ENCODE measurements around the gene C12orf57. TPM values are rescaled to one million over a fixed set of nuclear protein-coding genes. Genes with fewer than 3 reads are reported as not detected.
A peak's percentile ranks its signal among the peaks of the same experiment; 100 is the strongest.

Gene C12orf57
- total RNA-seq, 2 experiments from 2014 or later, result 156 to 181 TPM

DNA sequence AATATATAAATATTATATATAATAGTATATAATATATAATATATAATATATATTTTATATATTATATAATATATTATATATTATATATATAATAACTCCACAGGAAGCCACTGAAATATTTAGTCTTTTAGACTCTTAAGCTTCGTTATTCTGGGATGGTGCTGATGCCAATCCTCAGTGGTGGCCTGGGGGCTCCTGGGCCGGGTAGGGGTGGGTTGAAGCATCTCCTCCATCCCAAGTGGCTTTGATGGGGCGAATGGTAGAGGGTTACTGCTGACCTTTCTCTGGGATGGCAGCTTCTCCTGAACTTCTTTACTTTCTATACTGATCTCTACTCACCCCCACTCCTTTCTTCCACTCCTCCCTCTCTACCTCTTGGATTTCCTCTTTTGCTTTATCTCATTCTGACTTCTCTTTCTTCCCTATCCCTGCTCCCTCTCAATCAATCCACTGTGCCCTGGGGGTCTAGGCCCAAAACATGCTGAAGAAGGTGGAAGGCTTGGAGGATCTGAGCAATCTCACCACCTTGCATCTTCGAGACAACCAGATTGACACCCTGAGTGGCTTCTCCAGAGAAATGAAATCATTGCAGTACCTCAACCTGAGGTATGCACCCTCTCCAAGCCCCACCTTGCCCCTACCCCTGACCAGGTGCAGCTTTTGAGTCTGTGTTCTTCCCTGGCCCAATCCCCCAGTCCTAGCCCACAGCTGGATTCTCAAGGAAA, 34.2 kb upstream of the C12orf57 start:
- Mint-ChIP-seq H3K4me3 (no peak overlapping the region), H3K27me3 (no peaks in the 10 kb centered on the region), H3K4me1 (peaks cover 15% of the 10 kb centered on the region), H3K27ac (no peak overlapping the region), H3K9me3 (no peaks in the 10 kb centered on the region), H3K36me3 (ENCODE audit: low read depth) (no peaks in the 10 kb centered on the region)
- ChIA-PET POLR2A (no interaction called here), CTCF (interaction anchor here (1.5 to 5.6 kb wide), 4 partner anchors 14 to 37 kb away, joined by 3 to 31 read pairs (median 6); partner anchors contain the start of genes C12orf57, RNU7-1 and SPSB2)
- DNase-seq, result no peak

DNA sequence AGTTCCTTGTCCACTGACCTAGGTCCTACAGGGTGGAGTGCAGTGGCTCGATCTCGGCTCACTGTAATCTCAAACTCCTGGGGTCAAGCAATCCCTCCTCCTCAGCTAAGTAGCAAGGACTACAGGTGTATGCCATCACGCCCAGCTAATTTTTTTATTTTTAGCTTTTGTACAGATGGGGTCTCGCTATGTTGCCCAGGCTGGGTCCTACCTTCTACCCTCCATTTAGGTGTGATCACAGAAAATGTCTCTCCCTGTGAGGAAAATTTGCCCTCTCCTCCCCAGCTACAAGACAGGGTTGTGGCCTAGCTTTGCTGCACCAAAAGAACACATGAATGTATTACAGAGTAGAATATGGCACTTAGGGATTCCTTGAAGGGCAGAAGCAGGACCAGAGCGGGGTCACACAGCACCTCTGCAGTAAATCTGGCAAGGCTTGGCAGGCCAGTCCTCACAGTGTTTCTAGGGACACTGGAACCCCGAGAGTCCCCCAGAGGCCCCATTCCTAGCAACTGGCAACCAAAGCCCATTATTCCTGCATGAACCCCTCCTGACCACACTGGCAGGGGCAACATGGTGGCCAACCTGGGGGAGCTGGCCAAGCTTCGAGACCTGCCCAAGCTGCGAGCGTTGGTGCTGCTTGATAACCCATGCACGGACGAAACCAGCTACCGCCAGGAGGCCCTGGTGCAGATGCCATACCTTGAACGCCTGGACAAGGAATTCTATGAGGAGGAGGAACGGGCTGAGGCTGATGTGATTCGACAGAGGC, 31.5 kb upstream of the C12orf57 start:
- POLR2A ChIA-PET, result no interaction called here
- CTCF ChIA-PET, result interaction anchor here (0.5 to 6.3 kb wide), 11 partner anchors 9 to 197 kb away, joined by 3 to 39 read pairs (median 4); partner anchors contain the start of genes ATN1 and SPSB2
- H3K36me3 Mint-ChIP-seq (ENCODE audit: low read depth), result peaks cover 13% of the 10 kb centered on the region
- H3K4me3 Mint-ChIP-seq, result peak overlapping the region; percentile 84
- peak overlapping the region; percentile 82 for H3K27ac Mint-ChIP-seq
- no peaks in the 10 kb centered on the region for H3K9me3 Mint-ChIP-seq
- DNase-seq, result no peak
- no peaks in the 10 kb centered on the region for H3K27me3 Mint-ChIP-seq
- peaks cover 39% of the 10 kb centered on the region for H3K4me1 Mint-ChIP-seq

DNA sequence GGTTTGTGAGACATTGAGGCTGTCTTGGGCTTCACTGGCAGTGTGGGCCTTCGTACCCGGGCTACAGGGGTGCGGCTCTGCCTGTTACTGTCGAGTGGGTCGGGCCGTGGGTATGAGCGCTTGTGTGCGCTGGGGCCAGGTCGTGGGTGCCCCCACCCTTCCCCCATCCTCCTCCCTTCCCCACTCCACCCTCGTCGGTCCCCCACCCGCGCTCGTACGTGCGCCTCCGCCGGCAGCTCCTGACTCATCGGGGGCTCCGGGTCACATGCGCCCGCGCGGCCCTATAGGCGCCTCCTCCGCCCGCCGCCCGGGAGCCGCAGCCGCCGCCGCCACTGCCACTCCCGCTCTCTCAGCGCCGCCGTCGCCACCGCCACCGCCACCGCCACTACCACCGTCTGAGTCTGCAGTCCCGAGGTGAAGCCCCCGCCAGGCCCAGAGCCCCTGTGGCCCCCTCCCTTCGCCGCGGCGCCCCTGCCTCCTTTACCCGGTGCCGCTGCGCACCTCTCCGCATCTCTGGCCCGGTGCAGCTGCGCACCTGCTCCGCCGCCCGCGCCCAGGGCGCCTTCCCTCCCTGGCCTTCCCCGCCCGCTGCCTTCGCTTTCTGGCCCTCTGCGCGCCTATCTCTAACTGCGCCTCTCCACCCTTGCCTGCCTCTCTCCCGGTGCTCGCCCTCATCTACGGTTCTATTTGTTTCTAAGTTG, 29.4 kb upstream of the C12orf57 start, which contains the start of gene ENO2:
Gene ENO2 (plus strand): TSS at position 335 of the 701 bp plus-strand sequence. CDS start 1,253 bp downstream, outside the sequence.
- Mint-ChIP-seq H3K4me1 (peaks cover 43% of the 10 kb centered on the region), H3K9me3 (no peaks in the 10 kb centered on the region), H3K27me3 (no peaks in the 10 kb centered on the region), H3K36me3 (ENCODE audit: low read depth) (peaks cover 24% of the 10 kb centered on the region), H3K27ac (peak within 1 kb of the TSS; percentile 91), H3K4me3 (peak within 1 kb of the TSS; percentile 84)
- CTCF ChIA-PET, result interaction anchor here (0.6 to 6.3 kb wide), 7 partner anchors 8 to 569 kb away, joined by 3 to 39 read pairs (median 4); partner anchors contain the start of gene ATN1
- DNase-seq, result peak; percentile 78
- POLR2A ChIA-PET, result interaction anchor here (0.5 kb wide), 2 partner anchors 23 to 34 kb away, joined by 3 to 4 read pairs; no protein-coding TSS in a partner anchor

DNA sequence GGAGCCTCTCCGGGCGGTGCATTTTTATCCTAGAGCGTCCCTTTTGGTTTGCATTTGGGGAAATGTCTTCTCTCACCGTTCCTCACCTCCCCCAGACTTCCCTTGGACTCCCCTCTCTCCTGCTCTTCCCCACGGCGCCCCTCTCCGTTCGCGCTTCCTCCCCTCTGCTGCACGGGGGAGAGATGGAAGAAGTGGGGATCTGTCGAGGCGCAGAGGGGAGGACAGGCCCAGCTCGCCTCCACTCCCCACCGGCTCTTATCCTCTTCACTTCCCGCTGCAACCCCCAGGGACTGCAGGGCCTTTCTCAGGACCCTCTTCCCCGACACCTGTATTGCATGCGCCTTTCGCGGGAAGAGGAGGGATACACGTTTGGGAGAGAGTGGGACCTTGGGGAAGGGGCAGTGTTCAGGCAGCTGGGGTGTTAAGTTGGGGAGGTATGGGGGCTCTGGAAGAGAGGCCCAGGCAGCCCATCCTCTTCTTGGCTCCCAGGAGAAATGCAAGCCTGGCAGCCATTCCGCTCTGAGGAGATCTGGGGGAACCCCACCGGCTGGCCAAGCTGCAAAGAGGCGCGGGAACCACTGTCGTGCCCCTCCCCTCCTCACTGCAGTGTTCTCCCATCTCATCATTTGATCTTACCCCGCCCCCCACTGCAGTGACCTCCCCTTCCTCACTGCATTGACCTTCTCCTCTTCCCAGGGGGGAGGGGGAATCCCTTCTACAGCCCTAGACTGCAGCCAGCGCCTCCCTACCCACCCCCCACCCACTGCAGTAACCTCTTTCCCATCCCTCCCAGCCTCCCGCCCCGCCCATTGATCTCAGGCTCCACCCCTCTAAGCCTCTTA, 28.7 kb upstream of the C12orf57 start:
- Mint-ChIP-seq H3K36me3 (ENCODE audit: low read depth) (peaks cover 31% of the 10 kb centered on the region), H3K9me3 (no peaks in the 10 kb centered on the region), H3K27ac (peak overlapping the region; percentile 91), H3K4me3 (peak overlapping the region; percentile 84), H3K4me1 (peaks cover 49% of the 10 kb centered on the region), H3K27me3 (no peaks in the 10 kb centered on the region)
- CTCF ChIA-PET, result interaction anchor here (0.6 to 6.3 kb wide), 8 partner anchors 9 to 570 kb away, joined by 3 to 39 read pairs (median 4); partner anchors contain the start of gene ATN1
- POLR2A ChIA-PET, result no interaction called here
- no peak for DNase-seq

DNA sequence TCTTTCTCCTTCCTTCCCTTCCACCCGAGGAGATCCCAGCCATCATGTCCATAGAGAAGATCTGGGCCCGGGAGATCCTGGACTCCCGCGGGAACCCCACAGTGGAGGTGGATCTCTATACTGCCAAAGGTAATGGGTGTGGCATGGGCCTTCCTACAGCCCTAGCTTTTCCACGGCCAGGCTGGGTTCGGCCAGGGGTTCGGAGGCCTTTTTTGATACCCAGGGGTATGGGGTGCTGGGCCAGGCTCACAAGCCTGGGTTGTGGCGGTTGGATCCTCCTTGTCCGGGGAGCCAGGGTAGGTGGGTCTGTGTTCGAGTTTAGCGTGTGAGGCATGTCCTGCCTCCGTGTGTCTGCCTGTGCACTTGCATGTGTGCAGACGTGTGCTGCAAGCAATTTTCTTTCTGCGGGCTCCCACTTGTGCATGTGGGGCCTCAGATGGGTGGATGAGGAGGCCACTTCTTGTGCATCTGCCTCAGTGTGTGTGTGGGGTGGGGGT, 28.0 kb upstream of the C12orf57 start:
- Mint-ChIP-seq H3K9me3 (no peaks in the 10 kb centered on the region), H3K27me3 (no peaks in the 10 kb centered on the region), H3K36me3 (ENCODE audit: low read depth) (peaks cover 31% of the 10 kb centered on the region), H3K4me3 (peak overlapping the region; percentile 84), H3K4me1 (peaks cover 49% of the 10 kb centered on the region), H3K27ac (peak overlapping the region; percentile 85)
- ChIA-PET POLR2A (no interaction called here), CTCF (interaction anchor here (1.3 to 6.3 kb wide), 7 partner anchors 8 to 47 kb away, joined by 3 to 39 read pairs (median 6); partner anchors contain the start of genes ATN1 and LRRC23)
- no peak for DNase-seq

DNA sequence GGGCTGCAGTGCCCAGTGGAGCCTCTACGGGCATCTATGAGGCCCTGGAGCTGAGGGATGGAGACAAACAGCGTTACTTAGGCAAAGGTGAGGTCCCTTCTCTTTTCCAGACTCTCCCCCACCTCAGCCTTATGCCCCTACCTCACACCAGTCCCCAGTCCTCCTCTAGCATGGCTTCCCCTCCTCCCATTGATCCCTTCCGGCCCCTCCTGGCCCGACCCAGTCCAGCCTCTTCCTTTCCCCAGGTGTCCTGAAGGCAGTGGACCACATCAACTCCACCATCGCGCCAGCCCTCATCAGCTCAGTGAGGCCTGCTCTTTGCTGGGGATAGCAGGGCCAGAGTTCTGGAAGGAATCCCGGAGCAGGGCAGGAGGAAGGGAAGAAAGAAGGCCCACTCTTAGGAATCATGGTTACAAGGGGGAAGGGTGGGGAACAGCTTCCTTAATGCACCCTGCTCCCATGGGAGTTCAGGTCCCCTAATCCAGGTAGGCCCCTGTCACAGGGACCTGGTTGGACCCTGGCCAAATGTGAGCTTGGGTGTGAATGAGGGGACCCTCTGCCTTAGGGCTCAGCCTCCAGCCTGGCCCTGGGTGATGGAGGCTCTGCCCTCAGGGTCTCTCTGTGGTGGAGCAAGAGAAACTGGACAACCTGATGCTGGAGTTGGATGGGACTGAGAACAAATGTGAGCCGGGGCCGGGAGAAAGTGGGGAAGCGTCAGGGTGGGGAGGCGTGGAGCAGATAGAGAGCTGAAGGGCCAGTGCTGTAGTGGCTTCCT, 27.2 kb upstream of the C12orf57 start:
- Mint-ChIP-seq H3K9me3 (no peaks in the 10 kb centered on the region), H3K4me3 (peak overlapping the region; percentile 84), H3K4me1 (peaks cover 49% of the 10 kb centered on the region), H3K27me3 (no peaks in the 10 kb centered on the region), H3K27ac (peak overlapping the region; percentile 73), H3K36me3 (ENCODE audit: low read depth) (peaks cover 34% of the 10 kb centered on the region)
- DNase-seq, result no peak
- POLR2A ChIA-PET, result interaction anchor here (1.3 kb wide), 1 partner anchor 9 kb away, joined by 4 read pairs; no protein-coding TSS in a partner anchor
- CTCF ChIA-PET, result interaction anchor here (0.8 to 6.3 kb wide), 9 partner anchors 9 to 44 kb away, joined by 3 to 39 read pairs (median 5); partner anchors contain the start of genes ATN1, C12orf57, LRRC23 and RNU7-1

DNA sequence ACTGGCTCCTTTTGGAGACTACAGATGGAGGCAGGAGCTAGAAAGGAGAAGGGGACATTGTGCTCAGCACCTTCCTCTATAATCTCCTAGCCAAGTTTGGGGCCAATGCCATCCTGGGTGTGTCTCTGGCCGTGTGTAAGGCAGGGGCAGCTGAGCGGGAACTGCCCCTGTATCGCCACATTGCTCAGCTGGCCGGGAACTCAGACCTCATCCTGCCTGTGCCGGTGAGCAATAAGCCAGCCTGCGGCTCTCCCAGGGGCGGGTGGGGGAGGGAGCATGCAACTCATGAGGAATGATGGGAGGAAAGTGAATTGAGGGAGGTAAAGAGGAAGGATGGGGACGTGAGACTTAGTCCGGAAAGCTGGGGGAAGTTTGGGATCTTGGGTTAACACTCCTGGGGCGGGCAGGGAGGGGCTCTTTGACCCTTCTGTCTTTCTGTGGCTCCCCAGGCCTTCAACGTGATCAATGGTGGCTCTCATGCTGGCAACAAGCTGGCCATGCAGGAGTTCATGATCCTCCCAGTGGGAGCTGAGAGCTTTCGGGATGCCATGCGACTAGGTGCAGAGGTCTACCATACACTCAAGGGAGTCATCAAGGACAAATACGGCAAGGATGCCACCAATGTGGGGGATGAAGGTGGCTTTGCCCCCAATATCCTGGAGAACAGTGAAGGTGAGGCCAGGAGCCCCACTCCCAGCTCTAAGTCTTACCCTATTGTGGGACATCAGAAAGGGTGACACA, 26.2 kb upstream of the C12orf57 start:
- Mint-ChIP-seq H3K27ac (no peak overlapping the region), H3K36me3 (ENCODE audit: low read depth) (peaks cover 42% of the 10 kb centered on the region), H3K4me3 (no peak overlapping the region), H3K27me3 (no peaks in the 10 kb centered on the region), H3K4me1 (peaks cover 53% of the 10 kb centered on the region), H3K9me3 (no peaks in the 10 kb centered on the region)
- ChIA-PET CTCF (interaction anchor here (0.8 to 6.3 kb wide), 8 partner anchors 8 to 45 kb away, joined by 3 to 39 read pairs (median 5); partner anchors contain the start of genes ATN1, C12orf57, LRRC23 and RNU7-1), POLR2A (interaction anchor here (1.3 kb wide), 1 partner anchor 10 kb away, joined by 4 read pairs; no protein-coding TSS in a partner anchor)
- no peak for DNase-seq

DNA sequence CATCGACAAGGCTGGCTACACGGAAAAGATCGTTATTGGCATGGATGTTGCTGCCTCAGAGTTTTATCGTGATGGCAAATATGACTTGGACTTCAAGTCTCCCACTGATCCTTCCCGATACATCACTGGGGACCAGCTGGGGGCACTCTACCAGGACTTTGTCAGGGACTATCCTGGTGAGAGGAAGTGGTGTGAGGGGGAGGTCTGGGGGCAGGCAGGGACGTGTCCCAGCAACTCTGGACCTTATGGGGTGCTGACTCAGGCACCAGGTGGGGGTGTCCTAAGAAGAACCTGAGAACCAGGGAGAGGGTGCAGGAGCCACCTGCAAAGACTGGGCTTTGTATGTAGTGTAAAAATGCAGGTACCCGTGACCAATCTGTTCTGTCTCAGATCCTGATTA, 24.2 kb upstream of the C12orf57 start:
- no peak overlapping the region for H3K4me3 Mint-ChIP-seq
- POLR2A ChIA-PET, result no interaction called here

DNA sequence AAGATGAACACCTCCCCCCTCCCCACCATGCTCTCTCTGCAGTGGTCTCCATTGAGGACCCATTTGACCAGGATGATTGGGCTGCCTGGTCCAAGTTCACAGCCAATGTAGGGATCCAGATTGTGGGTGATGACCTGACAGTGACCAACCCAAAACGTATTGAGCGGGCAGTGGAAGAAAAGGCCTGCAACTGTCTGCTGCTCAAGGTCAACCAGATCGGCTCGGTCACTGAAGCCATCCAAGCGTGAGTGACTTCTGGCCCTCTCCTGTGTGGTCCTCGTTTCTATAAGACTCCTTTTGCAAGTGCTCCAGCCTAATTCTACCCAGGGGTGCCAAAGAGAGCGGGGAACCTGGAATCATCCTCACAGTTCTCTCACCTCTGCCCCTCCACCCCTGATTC, 22.3 kb upstream of the C12orf57 start:
- DNase-seq, result no peak
- Mint-ChIP-seq H3K36me3 (ENCODE audit: low read depth) (peaks cover 43% of the 10 kb centered on the region), H3K9me3 (no peaks in the 10 kb centered on the region), H3K4me3 (no peak overlapping the region), H3K27ac (no peak overlapping the region), H3K27me3 (no peaks in the 10 kb centered on the region), H3K4me1 (peaks cover 51% of the 10 kb centered on the region)
- ChIA-PET POLR2A (no interaction called here), CTCF (interaction anchor here (0.8 to 1.2 kb wide), 3 partner anchors 10 to 85 kb away, joined by 3 to 4 read pairs (median 4); no protein-coding TSS in a partner anchor)

More for the DNA sequence above, 24.2 kb upstream of the C12orf57 start:
- Mint-ChIP-seq H3K27me3 (no peaks in the 10 kb centered on the region), H3K36me3 (ENCODE audit: low read depth) (peaks cover 49% of the 10 kb centered on the region), H3K27ac (no peak overlapping the region), H3K9me3 (no peaks in the 10 kb centered on the region), H3K4me1 (peaks cover 54% of the 10 kb centered on the region)
- CTCF ChIA-PET, result interaction anchor here (0.7 to 1.7 kb wide), 2 partner anchors 13 to 25 kb away, joined by 3 to 4 read pairs; partner anchors contain the start of genes C12orf57 and RNU7-1
- no peak for DNase-seq
